CD4-positive, alpha-beta T cell treated with Interleukin-21 for 1 hour (primary cell): ENCODE data around the gene HS6ST2.
A peak's percentile ranks its signal among the peaks of the same experiment; 100 is the strongest.

ENCODE experiments used
- DNase-seq: peaks from one replicate; pipeline ENCODE4 v3.0.0-alpha.2; 2020

Gene HS6ST2

DNA sequence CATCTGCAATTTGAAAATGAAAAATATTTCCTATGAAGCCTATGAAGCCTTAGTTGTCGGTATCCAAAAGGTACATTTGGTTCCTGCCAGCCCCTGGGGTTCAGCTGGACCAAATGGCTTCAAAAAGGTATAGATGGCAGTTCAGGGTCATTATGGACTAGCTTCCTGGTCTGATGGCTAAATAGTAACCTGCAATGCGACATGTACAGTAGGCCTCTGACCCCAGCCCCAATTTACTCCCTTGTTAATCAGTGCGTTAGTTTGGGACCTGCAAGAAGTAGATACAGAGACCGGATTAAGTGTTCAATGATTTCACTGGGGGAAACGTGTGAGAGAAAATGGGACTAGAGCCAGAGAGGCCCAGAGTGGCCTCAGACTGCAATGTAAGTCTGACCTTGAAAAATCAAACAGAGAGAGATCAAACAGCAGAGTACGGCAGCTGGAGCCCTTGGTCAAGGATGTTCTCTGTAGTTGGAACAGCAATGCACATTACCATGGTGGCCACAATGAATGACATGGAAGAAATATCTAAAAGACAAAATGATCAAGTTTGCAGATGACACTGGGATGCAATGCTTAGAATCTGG, 354.6 kb downstream of the HS6ST2 start:
- DNase-seq = no peak

DNA sequence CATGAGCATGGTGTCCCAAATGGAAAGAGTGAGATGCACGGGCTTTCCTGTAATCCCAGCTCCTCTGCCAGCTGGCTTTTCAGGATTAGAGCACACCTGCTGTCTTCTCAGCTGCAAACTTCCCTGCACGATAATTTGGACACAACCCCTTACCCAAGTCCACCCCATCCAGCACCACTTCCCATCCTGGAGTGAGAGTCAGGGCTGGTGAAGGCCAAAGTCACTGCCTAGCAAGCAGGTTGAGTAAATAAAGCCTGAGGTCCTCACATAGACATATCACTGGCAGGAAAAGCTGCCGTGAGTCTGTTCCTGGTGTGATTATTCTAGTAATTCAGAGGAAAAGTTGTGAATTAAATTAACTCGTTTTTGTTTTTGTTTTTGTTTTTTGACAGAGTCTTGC, 355.7 kb downstream of the HS6ST2 start:
- no peak for DNase-seq

DNA sequence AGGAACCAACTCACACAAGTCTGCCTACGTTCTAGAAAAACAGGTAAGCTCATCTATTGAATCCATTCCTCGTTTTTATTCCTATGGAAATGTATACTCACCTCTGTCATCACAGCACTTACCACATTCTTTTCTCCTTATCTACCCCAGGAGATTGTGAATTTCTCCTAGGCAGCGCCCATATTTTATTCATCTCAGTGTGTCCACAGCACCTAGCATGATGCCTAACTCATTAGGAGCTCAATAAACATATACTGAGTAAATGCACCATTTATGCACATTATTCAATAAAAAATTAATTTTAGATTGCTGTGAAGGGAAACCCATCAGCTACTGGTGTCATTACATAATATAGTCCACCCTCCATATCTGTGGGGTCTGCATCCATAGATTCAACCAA, 363.4 kb downstream of the HS6ST2 start:
- no peak for DNase-seq

- DNase-seq = no peak
Observed at GRCh38 chrX:132594129-132594528, 364.3 kb downstream of the HS6ST2 start.

GRCh38 chrX:132592880-132593279, 365.5 kb downstream of the HS6ST2 start:
- DNase-seq = peak; percentile 15

DNA sequence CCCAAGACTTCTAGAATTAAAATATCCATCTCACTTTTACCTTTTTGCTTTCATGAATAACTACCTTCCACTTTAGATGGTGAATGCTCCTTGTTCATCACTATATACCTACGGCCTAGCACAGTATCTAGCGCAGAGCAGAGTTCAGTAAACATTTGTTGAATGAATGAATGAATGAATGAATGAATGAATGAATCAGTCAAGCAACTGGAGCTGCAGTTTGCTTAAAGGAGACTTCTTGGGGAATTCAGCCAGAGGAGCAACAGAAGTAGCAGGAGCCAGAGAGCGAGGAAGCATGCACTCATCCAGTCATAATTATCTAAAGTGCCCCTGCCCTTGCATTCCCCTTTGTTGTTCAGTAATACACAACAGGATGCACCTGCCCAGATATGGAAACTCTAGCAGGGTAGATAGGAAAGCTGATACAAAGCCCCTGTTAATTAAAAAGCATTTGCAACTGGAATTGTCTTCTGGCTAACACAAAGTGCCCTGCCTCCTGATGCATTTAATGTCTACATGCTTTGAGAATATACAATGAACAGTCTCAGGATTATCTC, 366.6 kb downstream of the HS6ST2 start:
- no peak for DNase-seq

DNA sequence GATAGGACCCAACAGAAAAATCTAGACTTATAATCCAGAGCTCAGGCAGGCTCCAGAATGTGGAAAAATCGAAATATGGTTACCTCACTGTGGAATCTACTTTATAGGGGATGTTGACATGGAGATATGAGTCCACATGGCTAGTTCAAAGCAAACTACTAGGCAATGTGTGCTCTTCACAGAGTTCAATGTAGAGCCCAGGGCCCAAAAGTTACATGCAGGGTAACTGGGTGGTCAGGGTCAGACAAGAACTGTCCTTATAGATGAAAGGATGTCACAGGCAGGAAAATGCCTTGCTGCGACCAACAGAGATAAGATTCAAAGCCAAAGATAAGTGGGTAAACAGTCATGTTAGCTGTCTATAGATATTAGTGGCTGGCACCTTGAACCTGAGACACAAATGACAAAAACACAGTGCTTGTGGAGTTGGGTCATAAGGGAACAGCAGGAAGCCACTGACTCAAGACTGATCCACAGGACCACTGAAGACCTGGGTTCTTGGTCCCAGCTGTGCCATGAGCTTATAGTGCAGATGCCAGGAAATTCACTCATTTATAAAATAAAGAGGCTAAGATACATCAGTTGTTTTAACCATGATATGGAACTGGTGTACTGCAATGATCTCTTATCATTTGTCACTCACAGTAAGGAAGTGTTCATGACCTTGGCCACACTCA, 367.9 kb downstream of the HS6ST2 start:
- no peak for DNase-seq

- DNase-seq = no peak
Observed at GRCh38 chrX:132584936-132585335, 373.5 kb downstream of the HS6ST2 start.

DNA sequence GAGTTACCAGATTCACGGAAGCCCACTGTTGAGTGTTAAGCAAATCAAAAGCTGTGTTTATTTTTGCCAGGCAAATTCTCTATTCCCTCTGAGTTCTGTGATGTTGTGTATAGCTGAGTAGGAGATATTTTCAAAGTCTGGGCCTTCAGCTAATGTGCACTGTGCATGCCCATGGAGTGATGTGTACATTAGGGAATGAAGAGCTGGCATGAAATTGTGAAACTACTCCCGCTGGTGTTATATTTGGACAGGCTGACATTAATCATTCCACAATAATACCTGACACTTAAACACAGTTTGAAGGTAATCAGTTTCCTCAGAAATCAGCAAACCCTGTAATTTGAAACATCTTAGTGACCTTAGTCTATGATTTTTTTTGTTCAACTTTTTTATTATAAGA, 381.5 kb downstream of the HS6ST2 start:
- DNase-seq = no peak
